Measurements from ENCODE around the gene MBNL1. TPM values are rescaled to one million over a fixed set of nuclear protein-coding genes. Genes with fewer than 3 reads are reported as not detected.

MBNL1 gene
- total and polyA plus RNA-seq, 4 donors: 17.1 to 110 (median 62.3) TPM

DNA sequence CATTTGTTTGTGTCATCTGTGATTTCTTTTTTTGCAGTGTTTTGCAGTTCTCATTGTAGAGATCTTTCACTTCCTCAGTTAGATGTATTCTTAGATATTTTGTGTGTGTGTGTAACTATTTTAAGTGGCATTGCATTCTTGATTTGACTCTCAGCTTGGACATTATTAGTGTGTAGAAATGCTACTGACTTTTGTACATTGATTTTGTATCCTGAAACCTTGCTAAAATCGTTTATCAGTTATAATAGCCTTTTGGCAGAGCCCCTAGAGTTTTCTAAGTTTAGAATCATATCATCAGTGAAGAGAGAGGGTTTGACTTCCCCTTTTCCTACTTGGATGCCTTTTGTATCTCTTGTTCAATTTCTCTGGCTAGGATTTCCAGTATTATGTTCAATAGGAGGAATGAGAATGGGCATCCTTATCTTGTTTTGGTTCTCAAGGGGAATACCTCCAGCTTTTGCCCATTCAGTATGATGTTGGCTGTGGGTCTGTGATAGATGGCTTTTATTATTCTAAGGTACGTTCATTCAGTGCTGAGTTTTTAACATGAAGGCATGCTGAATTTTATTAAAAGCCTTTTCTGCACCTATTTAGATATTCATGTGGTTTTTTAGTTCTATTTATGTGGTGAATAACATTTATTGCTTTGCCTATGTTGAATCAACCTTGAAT, 211.7 kb downstream of the MBNL1 start:
- no peaks in the 10 kb centered on the region for H3K36me3 ChIP-seq (ENCODE audit: control insufficient read depth in 4 of 4, insufficient read depth in 3 of 4, low read depth in 1 of 4, low read length in 3 of 4)
- no peak for DNase-seq (ENCODE audit: low spot score)
- no peak for TF ChIP-seq RAD21 (IDR thresholded peaks at IDR 0.05)
- H3K27ac ChIP-seq (ENCODE audit: low read depth in 1 of 2, low read length in 2 of 2): no peak overlapping the region
- no peak overlapping the region for H3K4me3 ChIP-seq (ENCODE audit: low read depth in 1 of 3, low read length in 3 of 3)
- H3K27me3 ChIP-seq (ENCODE audit: control insufficient read depth in 4 of 4, insufficient read depth in 4 of 4, low read length in 3 of 4): no peaks in the 10 kb centered on the region
- H3K4me1 ChIP-seq (ENCODE audit: control insufficient read depth in 4 of 4, insufficient read depth in 4 of 4, low read length in 3 of 4): no peaks in the 10 kb centered on the region
- H3K9me3 ChIP-seq (ENCODE audit: control insufficient read depth in 4 of 4, low read length in 3 of 4): peaks cover 0 to 3% (median 0%) of the 10 kb centered on the region in 4 donors
- 51% methylated on average over 2 of the region's 2 CpGs for whole genome bisulfite sequencing
- H3K9ac ChIP-seq (ENCODE audit: low read depth in 1 of 2, low read length in 2 of 2): no peak overlapping the region

DNA sequence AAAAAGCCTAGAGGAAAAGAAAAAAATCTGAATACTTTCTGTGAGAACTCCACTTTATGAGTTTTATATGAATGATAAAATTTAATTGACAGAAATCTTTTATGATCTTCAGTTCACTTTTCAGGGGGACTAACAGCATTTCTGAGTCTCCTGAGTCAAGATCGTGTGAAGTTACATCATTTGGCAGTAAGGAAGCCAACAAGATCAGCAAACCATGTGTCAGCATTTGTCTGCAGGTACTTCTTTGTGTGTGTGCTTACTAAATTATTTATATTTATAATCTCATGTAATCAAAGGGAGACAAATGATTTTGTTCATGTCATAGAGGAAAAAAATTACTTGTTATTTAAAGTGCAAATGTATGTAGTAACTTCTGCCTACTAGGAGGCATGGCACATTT, 217.6 kb downstream of the MBNL1 start:
- H3K9me3 ChIP-seq (ENCODE audit: control insufficient read depth in 4 of 4, low read length in 3 of 4): peaks cover 0 to 3% (median 0%) of the 10 kb centered on the region in 4 donors
- WGBS: 88% methylated on average over 1 of the region's 1 CpG
- no peak for DNase-seq (ENCODE audit: low spot score)
- H3K27ac ChIP-seq (ENCODE audit: low read depth in 1 of 2, low read length in 2 of 2): no peak overlapping the region
- TF ChIP-seq GABPA (IDR thresholded peaks at IDR 0.05 in 1 of 2, conservative IDR thresholded peaks at IDR 0.05 in 1 of 2): no peak
- TF ChIP-seq, protein P1, sequence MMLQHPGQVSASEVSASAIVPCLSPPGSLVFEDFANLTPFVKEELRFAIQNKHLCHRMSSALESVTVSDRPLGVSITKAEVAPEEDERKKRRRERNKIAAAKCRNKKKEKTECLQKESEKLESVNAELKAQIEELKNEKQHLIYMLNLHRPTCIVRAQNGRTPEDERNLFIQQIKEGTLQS (IDR thresholded peaks at IDR 0.05): no peak
- no peak for TF ChIP-seq YY1 (IDR thresholded peaks at IDR 0.05)
- no peak for TF ChIP-seq FOXA2 (IDR thresholded peaks at IDR 0.05)
- no peak for TF ChIP-seq HNF4G (IDR thresholded peaks at IDR 0.05)
- no peak for TF ChIP-seq TAF1 (conservative IDR thresholded peaks at IDR 0.05)
- TF ChIP-seq RXRA (IDR thresholded peaks at IDR 0.05): no peak
- TF ChIP-seq SP1 (IDR thresholded peaks at IDR 0.05): no peak
- TF ChIP-seq, protein P2, sequence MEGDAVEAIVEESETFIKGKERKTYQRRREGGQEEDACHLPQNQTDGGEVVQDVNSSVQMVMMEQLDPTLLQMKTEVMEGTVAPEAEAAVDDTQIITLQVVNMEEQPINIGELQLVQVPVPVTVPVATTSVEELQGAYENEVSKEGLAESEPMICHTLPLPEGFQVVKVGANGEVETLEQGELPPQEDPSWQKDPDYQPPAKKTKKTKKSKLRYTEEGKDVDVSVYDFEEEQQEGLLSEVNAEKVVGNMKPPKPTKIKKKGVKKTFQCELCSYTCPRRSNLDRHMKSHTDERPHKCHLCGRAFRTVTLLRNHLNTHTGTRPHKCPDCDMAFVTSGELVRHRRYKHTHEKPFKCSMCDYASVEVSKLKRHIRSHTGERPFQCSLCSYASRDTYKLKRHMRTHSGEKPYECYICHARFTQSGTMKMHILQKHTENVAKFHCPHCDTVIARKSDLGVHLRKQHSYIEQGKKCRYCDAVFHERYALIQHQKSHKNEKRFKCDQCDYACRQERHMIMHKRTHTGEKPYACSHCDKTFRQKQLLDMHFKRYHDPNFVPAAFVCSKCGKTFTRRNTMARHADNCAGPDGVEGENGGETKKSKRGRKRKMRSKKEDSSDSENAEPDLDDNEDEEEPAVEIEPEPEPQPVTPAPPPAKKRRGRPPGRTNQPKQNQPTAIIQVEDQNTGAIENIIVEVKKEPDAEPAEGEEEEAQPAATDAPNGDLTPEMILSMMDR (IDR thresholded peaks at IDR 0.05; ENCODE audit: low read depth, low read length, missing input control): no peak
- TF ChIP-seq NR2F2 (IDR thresholded peaks at IDR 0.05): no peak
- TF ChIP-seq HNF4A (conservative IDR thresholded peaks at IDR 0.05): no peak
- TF ChIP-seq JUND (IDR thresholded peaks at IDR 0.05): no peak
- TF ChIP-seq, protein P3, sequence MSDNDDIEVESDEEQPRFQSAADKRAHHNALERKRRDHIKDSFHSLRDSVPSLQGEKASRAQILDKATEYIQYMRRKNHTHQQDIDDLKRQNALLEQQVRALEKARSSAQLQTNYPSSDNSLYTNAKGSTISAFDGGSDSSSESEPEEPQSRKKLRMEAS (IDR thresholded peaks at IDR 0.05): no peak
- TF ChIP-seq EGR1 (IDR thresholded peaks at IDR 0.05; ENCODE audit: low read depth in 2 of 2): no peak
- TF ChIP-seq, protein P4, sequence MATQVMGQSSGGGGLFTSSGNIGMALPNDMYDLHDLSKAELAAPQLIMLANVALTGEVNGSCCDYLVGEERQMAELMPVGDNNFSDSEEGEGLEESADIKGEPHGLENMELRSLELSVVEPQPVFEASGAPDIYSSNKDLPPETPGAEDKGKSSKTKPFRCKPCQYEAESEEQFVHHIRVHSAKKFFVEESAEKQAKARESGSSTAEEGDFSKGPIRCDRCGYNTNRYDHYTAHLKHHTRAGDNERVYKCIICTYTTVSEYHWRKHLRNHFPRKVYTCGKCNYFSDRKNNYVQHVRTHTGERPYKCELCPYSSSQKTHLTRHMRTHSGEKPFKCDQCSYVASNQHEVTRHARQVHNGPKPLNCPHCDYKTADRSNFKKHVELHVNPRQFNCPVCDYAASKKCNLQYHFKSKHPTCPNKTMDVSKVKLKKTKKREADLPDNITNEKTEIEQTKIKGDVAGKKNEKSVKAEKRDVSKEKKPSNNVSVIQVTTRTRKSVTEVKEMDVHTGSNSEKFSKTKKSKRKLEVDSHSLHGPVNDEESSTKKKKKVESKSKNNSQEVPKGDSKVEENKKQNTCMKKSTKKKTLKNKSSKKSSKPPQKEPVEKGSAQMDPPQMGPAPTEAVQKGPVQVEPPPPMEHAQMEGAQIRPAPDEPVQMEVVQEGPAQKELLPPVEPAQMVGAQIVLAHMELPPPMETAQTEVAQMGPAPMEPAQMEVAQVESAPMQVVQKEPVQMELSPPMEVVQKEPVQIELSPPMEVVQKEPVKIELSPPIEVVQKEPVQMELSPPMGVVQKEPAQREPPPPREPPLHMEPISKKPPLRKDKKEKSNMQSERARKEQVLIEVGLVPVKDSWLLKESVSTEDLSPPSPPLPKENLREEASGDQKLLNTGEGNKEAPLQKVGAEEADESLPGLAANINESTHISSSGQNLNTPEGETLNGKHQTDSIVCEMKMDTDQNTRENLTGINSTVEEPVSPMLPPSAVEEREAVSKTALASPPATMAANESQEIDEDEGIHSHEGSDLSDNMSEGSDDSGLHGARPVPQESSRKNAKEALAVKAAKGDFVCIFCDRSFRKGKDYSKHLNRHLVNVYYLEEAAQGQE (IDR thresholded peaks at IDR 0.05): no peak
- TF ChIP-seq FOXA1 (IDR thresholded peaks at IDR 0.05): no peak
- TF ChIP-seq RAD21 (IDR thresholded peaks at IDR 0.05): no peak
- TF ChIP-seq, protein P5, sequence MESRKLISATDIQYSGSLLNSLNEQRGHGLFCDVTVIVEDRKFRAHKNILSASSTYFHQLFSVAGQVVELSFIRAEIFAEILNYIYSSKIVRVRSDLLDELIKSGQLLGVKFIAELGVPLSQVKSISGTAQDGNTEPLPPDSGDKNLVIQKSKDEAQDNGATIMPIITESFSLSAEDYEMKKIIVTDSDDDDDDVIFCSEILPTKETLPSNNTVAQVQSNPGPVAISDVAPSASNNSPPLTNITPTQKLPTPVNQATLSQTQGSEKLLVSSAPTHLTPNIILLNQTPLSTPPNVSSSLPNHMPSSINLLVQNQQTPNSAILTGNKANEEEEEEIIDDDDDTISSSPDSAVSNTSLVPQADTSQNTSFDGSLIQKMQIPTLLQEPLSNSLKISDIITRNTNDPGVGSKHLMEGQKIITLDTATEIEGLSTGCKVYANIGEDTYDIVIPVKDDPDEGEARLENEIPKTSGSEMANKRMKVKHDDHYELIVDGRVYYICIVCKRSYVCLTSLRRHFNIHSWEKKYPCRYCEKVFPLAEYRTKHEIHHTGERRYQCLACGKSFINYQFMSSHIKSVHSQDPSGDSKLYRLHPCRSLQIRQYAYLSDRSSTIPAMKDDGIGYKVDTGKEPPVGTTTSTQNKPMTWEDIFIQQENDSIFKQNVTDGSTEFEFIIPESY (IDR thresholded peaks at IDR 0.05): no peak
- H3K4me1 ChIP-seq (ENCODE audit: control insufficient read depth in 4 of 4, insufficient read depth in 4 of 4, low read length in 3 of 4): no peaks in the 10 kb centered on the region
- no peak overlapping the region for H3K9ac ChIP-seq (ENCODE audit: low read depth in 1 of 2, low read length in 2 of 2)
- H3K4me3 ChIP-seq (ENCODE audit: low read depth in 1 of 3, low read length in 3 of 3): no peak overlapping the region
- H3K27me3 ChIP-seq (ENCODE audit: control insufficient read depth in 4 of 4, insufficient read depth in 4 of 4, low read length in 3 of 4): no peaks in the 10 kb centered on the region
- H3K36me3 ChIP-seq (ENCODE audit: control insufficient read depth in 4 of 4, insufficient read depth in 3 of 4, low read depth in 1 of 4, low read length in 3 of 4): no peaks in the 10 kb centered on the region

Measured in liver (tissue), 9 donors.